ENCODE data around the gene PXN. TPM values are rescaled to one million over a fixed set of nuclear protein-coding genes. Genes with fewer than 3 reads are reported as not detected.
"Not testable (repeated sequence)": the region's sequence is repeated elsewhere in the genome, so short reads cannot be mapped to it uniquely, and the experiment has no call there.

Gene PXN
- total RNA-seq, 1 donor from 2014 or later, result 49.3 TPM

DNA sequence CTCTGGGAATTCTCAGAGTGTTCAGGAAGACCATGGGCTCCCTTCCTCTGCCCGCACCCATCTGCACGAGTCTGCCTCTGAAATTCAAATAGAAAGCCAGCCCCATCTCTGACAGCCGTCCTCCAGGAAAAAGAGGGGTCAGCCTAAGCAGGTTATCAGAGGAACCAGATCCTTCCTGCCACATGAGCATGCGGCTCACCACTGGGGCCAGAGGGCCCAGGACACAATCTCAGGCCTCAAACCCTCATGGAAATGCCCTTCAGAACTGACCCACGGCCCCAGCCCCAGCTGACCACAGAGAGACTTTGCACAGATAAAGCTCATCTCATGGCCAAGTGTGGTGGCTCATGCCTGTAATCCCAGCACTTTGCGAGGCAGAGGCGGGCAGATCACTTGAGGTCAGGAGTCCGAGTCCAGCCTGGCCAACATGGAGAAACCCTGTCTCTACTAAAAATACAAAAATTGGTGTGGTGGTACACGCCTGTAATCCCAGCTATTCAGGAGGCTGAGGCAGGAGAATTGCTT lies 23.2 kb downstream of the PXN start:
- DNase-seq (ENCODE audit: low read depth in 2 of 2), result peak; percentile 95 to 96

DNA sequence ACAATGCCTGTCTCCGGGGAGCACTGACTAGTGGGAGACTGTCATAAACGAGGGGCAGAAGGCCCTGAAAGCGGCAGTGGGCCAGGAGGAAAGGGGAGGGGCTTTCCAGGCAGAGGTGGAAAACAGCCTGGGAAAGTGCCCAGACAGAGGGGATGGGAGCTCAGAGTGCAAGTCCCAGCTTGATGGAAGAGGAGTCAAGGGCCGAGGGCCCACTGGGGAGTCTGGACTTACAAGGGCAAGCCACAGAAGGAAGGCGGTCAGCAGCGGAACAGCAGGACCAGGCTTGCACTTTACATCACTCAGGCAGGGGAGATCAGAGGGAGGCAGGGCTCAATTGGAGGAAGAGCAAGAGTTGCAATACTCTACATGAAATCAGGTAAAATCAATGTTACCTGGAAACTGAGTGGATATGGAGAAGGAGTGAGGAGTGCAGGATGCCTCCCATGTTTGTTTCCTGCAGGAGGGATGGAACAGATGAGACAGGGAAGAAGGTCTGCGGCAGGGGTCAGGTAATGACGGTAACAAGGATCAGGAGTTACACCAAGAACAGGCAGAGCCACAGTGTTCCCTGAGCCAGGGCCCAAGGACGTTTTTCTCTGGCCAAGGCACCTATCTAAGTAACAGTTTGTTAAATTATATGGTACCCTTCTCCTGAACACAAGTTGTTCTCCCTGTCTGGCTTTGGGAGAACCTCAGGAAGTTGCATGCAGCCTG lies 23.8 kb downstream of the PXN start:
- peak in 1 of 2 donors; percentile 93 for DNase-seq (ENCODE audit: low read depth in 2 of 2)

DNA sequence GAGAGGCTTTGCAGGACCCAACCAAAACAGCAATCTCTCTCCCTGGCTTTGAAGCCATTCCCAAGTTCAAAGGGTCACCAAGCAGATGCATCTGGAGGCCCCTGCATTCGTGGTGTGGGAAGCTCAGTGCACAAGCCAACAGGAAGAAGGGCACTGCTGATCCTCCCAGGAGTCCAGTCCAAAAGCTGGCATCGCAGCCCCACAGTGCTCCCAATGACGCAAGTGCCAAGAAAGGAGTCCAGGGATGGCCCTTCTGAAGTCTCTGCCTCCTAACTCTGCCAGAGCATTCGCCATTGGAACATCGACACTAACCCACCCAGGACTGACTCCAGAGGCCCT lies 25.1 kb downstream of the PXN start:
- DNase-seq (ENCODE audit: low read depth in 2 of 2), result peak; percentile 64 to 81

DNA sequence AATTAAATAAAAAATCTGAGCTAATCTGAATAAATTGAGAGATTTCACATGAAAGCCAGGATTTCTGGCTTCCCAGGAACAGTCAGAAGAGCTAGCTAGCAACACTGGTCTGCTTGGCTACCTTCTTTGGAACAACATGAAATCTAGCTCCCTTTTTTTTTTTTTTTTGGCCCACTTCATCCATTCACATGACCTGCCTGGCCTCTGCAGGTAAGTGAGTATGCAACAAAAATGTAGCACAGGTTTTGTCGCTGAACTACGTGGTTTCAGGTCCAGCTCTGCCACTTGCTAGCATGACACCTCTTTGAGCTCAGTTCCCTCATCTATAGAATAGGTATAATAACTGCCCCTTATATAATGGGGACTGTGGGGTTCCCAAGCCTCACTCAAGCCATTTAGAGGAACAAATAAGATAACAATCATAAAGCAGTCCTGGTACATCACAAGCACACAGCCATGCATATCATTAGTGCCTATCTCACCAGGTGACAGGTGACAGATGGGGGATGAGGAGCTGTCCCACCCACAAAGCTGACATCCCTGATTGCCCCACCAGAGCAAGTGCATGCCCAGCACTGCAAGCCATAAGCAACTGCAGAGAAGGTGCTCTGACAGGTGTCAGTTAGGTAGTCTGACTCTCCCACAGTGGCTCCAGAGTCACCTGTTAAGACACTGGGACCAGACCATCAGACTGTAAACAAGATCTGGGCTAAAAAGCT lies 25.6 kb downstream of the PXN start:
- DNase-seq (ENCODE audit: low read depth in 2 of 2), result no peak

DNA sequence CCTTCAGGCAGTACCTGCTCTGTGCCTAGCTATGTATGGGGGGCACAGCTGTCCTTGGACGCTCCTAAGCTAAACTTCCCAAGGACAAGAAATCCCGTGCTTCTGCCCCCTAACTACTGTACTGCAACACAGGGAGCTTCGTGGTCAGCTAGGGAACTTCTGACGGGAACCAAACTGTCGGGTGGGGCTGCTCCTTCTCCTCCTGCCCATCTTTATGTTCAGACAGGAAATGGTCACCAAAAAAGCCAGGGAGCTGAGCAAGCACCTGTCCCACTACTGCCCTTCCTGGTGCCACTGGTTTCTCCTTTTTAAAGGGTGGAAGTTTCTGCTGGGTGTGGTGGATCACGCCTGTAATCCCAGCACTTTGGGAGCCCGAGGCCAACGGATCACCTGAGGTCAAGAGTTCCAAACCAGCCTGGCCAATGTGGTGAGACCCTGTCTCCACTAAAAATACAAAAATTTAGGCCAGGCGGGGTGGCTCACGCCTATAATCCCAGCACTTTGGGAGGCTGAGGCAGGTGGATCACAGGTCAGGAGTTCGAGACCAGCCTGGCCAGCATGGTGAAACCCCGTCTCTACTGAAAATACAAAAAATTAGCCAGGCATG lies 26.6 kb downstream of the PXN start:
- DNase-seq (ENCODE audit: low read depth in 2 of 2), result no peak

DNA sequence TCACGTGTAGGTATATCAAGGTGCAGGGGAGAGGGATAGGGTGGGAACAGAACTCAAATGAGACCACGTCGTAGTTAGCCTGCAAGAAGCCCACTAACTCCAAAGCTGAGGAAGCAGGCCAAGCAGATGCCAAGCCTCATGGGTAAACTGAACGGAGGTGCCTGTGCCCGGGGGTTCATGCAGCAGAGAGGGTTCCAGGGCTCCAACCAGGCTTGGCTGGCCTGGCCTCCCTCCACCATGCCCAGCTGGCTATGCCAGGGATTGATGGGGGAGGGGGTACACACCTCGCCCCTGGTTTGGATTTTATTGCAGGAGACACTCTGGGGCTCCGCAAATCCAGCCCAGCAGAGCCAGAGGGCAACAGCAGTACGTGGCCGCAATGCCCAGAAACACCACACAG lies 27.3 kb downstream of the PXN start:
- DNase-seq (ENCODE audit: low read depth in 2 of 2), result no peak

DNA sequence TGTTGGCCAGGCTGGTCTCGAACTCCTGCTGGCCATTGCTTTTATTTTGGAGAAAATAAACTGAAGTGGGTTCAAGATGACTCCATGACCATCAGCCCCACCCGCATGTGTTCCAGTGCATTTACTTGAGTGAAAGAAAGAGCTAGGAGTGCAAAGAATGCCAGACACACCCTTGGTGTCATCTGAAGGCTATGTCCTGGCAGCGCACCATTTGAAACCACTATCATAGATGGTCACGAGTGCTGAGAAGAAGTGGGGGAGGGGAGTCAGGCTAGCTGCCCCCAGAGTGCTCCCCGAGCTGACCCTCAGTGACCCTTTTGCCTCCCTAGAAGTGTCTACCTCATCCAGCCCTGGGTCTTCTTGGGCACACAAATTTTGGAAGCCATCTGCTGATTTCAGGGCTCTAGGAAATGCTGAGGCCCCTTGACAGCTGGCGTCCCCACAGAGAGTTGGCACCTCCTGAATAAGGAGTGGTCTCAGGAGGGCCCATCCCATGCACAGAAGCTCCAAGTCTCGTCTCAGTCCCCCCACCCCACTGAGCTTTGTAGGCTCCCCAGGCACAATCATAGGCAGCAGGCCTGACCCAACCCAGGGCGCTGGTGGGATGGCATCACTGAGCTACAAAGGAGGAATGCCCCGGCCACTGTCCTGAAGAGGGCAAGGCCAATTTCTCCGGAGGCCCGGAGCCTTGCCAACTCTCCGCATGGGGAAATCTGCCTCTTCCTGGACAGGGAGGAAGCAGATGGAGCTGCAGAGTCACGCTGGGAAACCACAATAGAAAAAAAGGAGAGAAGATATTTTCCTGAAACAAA lies 28.0 kb downstream of the PXN start:
- peak; percentile 60 to 92 for DNase-seq (ENCODE audit: low read depth in 2 of 2)

DNA sequence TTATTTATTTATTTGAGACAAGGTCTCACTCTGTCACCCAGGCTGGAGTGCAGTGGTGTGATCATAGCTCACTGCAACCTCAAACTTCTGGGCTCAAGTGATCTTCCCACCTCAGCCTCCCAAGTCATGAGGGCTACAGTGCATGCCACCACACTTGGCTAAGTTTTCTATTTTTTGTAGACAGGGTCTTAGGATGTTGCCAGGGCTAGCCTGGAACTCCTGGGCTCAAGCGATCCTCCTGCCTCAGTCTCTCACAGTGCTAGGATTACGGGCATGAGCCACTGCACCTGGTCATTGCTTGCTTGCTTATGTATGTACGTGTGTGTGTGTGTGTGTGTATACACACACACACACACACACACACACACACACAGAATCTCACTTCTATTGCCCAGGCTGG lies 28.7 kb downstream of the PXN start:
- not testable (repeated sequence) for DNase-seq (ENCODE audit: low read depth in 2 of 2)

DNA sequence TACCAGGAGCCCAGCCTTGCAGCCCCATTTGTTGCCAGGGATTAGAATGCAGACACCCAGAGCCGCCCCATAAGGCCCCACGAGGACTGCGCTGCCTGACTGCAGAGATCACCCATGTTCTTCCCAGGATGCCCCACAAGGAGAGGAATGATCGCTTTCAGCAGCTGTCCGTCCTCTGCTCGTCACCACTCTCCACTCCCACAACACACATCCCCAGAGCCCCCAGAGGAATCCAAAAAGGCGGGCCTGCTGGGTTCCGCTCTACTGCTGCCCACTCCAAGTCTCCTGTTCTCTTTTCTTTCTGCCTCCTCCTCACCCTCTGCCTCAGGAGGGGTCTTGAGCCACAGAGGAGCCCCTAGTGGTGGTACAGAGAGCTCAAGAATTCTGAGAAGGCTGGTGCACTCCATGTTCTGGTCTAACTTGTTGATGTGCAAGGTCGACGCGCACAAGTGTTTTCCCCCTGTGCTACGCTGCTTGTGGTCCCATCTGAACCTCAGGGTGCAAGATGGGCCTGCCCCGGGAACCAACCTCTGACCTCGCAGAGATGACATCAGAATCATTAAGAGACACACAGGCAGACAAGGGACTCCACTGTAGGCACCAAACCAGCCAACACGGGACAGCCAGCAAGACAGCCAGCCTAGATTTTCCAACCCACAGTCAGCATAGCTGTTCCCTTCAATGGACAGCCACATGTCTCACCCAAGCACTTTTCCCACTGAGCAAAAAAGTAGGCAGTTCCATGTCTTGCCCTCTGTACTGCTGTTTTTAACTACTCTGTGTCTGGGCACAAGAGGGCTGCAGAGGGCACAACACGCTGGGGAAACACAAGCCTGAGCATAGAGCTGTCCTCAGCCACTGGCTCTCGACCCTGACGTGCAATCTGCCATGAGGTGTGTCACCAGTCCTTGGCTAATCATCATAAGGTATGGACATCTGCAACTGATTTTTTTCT lies 29.9 kb downstream of the PXN start:
- DNase-seq (ENCODE audit: low read depth in 2 of 2), result peak in 1 of 2 donors; percentile 40

DNA sequence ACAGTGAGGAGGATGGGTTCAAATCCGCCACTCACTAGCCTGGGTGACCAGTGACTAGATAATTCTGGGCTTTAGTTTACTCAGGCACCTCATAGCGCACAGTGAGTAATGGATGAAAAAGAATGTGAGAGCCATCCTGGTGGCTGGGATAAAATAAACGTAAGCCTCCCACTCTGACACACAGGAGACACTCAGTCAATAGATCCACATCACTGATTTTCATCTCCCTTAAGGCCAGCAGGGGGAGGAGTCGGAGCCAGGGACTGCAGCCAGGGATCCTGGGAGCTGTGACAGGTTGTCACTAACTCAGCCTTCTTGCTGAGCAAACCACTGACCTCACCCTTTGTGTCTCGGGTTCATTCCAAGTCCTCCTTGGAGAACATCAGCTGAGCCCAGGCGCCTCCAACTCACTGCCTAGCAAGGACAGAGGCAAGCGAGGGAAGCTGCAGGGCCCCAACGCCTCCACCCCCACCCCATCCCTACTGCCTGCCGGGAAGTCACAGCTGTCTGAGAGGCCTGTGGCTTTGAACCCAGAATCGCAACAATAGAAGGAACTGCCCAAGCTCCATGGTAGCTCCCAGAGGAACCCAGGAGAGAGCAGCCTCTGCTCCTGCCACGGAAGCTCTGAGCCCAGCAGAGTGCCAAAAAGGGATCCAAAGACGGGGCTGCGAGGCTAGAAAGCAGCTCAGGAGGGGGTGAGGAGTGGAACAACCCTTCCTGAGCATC lies 30.7 kb downstream of the PXN start:
- DNase-seq (ENCODE audit: low read depth in 2 of 2), result peak in 1 of 2 donors; percentile 89

DNA sequence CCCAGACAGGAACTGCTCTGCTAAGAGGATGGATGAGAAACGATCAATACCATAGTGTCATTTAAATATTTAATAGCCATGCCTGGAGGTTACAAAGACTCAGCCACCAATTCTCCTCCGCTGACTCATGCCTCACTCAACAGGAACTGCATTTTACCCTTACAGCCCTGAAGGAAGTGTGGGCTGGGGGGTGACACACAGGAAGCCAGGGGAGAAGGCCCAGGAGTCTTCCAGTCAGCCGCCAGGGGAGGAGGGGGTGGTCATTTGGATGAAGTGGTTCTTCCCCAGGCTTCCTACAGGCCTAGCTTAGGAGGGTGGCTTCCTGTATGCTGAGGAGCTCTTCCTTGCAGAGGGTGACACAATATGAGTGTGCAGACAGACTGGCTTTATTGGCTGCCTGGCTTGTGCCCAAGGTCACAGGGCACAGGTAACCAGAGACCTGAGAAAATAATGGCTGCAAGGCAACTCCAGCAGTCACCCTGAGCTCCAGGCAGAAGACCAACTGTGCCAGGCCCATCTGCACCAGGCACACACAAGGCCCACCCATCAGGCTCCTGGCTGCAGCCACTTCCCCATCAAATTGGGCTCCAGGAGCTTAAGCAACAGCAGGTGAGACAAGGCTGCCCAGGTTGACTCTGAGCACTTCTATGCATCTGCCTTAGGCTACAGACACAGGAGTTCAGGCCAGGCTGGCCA lies 34.1 kb downstream of the PXN start:
- peak in 1 of 2 donors; percentile 96 for DNase-seq (ENCODE audit: low read depth in 2 of 2)

DNA sequence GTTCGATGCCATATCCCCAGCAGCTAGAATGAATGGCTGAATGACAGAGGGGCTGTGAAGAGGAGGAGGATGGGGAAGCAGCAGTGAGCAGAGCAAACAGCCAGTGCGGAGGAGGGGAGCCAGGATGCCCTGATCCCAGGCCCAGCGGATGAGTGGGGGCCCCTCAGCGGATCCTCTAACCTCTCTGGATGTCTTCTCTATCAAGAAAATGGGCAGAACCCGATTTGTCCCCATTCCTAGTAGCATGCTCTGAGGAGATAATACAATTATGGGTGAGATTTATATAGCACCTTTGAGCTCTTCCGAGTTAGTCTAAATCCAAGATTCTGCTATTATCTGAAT lies 34.6 kb downstream of the PXN start:
- DNase-seq (ENCODE audit: low read depth in 2 of 2), result no peak

DNA sequence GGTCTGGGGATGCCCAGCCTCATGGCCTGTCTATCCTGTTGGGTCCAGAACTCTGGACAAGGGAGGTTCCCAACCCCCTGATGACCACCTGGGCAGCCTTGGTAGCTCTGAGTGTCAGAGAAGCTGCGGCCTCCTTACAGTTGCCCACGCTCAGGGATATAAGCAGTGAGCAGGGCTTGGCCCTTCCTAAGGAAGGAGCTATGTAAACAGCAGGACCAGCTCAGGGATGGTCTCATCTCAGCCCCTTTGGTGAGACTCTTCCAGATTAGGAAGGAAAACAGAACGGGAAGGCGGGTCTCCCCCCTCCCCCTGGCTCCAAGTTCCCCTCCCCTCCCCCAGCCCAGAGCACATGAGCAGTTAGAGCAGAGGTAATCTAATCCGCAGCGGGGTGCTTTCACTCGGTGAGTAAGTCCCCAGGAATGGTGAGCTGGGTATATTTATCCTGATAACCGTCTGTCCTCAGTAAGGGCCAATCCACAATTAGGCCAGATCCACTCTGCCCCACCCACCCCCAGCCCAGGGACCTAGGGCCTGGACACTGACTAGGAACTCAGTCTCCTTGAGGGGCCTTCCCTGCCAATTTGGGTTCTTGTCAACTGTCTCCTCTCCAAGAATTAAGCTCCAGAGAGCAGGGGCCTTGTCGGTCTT lies 35.1 kb downstream of the PXN start:
- DNase-seq (ENCODE audit: low read depth in 2 of 2), result peak in 1 of 2 donors; percentile 88

DNA sequence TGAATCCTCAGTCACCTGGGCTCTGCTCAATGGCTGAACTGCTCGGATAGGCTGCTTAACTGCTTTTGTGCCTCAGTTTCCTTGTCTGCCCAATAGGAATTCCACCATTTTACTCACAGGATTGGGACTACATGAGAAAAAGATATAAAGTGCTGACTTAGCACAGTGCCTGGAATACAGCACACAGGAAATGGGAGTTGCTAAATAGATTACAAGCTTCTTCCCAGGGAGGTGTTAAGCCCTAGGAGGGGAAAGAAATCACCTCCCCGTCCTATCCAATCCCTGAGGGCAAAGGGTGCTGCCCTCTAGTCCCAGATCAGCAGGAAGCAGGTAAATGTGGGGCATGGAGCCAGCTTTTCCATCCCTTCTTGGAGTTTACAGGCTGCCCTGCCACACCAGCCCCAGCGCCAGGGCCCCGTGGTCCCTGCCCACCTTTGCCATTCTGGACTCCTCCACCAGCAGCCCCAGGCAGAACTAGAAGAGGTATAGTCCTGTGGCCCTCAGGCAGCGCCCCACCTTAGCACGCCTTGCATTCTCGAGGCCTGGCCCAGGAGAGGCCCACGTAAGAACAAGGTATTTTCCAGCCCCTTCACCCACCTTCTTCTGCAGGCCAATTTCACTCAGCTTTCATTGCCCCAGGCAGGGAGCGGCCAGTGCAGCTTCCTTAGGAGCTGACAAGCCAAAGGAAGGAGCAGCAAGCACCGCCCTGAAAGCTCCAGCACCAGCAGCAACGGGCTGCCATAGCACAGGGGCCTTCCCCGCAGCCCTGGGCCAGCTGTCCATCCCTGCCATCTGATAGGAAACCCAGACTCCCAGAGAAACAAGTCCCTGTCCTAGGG lies 35.8 kb downstream of the PXN start:
- peak in 1 of 2 donors; percentile 33 for DNase-seq (ENCODE audit: low read depth in 2 of 2)

DNA sequence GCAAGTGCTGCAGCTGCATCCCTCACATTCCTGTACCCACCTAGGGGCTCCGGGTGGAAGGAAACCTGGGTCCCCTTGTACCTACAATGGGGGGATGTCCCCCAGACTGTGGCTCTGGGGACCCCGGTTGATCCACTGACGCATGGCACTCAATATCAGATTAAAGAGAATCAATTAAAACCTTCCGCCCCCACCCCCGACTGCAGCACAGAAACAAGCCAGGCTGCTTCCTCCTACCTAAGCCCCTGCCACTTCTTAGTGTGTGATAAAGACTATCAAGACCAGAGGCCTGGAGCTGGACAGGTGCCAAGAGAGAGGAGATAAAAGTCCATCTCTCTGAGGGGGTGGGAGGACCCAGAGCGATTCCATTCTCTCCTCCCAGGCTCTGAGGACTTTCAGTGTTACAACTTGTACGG lies 36.5 kb downstream of the PXN start:
- DNase-seq (ENCODE audit: low read depth in 2 of 2), result peak in 1 of 2 donors; percentile 22

DNA sequence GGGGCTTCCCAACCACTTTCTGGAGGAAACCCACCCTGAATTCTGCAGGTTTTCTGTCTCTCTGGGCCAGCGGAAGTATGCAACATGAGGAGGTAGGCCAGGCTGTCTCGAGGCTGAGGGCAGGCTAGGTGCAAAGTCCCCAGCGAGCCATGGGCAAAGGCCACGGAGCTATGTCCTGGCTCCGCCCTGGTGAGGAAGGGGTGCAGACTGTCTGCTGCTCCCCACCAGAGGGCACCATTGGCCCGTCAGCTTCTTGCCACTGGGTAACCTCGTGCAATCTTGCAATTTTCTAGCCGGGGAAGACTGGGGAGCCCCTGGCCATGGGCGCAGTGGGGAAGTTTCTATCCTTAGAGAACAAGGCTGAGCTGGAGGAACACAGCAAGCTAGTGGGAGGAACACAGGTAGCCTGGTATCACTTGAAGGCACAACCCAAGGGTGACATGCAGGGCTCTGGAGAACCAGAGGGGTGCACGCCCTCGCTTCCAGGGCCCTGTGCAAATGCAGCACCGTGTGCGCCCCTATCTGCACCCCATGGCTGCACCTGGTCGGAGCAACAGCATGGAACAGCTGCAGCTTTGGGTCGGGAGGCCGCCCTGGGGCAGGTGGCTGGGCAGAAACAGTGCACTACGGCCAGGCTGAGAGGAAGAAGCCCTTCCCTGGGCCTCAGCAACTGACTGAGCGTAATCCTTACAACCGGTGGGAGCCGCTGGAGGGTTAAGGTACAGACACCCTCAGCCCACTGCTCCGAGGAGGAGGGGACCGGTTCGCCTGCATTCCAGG lies 37.0 kb downstream of the PXN start:
- peak; percentile 54 to 79 for DNase-seq (ENCODE audit: low read depth in 2 of 2)

DNA sequence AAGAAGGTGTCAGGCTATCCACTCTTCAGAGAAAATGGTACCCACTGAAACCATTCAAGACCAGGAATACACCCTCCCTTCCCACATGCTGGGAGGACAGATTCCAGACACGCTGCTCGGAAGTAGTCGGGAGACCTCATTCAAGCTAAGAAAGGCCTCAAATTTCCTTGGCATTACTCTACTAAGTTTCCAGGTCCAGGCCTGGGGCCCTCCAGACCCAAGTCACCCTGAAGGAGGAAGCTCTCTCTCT lies 37.6 kb downstream of the PXN start:
- no peak for DNase-seq (ENCODE audit: low read depth in 2 of 2)

All from dermis microvascular lymphatic vessel endothelial cell (primary cell).